ENCODE measurements around the gene TUBGCP2.

Gene TUBGCP2

GRCh38 chr10:133329491-133330202, 21.0 kb upstream of the TUBGCP2 start:
- H3K4me2 ChIP-seq (ENCODE audit: low read depth, low read length, poor library complexity, severe bottlenecking) = peak overlapping the region; percentile 41
- no peaks in the 10 kb centered on the region for H3K27me3 ChIP-seq (ENCODE audit: low read length)
- H3K79me2 ChIP-seq (ENCODE audit: insufficient read depth, low read length) = no peaks in the 10 kb centered on the region
- H3K9me3 ChIP-seq (ENCODE audit: insufficient read depth, low read length) = no peaks in the 10 kb centered on the region
- 0 out of 2 replicates have a peak, but pooled peaks cover 5% of the 10 kb centered on the region for H3F3A ChIP-seq (ENCODE audit: insufficient read depth)
- no peak for TF ChIP-seq EZH2phosphoT487 (conservative IDR thresholded peaks at IDR 0.05; ENCODE audit: low read length)
- peak; percentile 93 for TF ChIP-seq CTCF (IDR thresholded peaks at IDR 0.05; ENCODE audit: insufficient read depth, low read length, poor library complexity, severe bottlenecking)
- H3K9me2 ChIP-seq (replicated peaks; ENCODE audit: insufficient read depth, low read length) = no peaks in the 10 kb centered on the region
- H3K27ac ChIP-seq (ENCODE audit: low read depth, low read length) = no peak overlapping the region
- H3K36me3 ChIP-seq (ENCODE audit: low read length) = no peaks in the 10 kb centered on the region
- H3K9ac ChIP-seq (ENCODE audit: low read length) = no peak overlapping the region
- no peaks in the 10 kb centered on the region for H4K20me1 ChIP-seq (ENCODE audit: low read depth, low read length)
- no peak overlapping the region for H3K4me3 ChIP-seq (ENCODE audit: insufficient read depth, low read length, poor library complexity, severe bottlenecking)
- H2AFZ ChIP-seq (ENCODE audit: low read depth, low read length, severe bottlenecking) = no peak overlapping the region

GRCh38 chr10:133328358-133329343, 20.0 kb upstream of the TUBGCP2 start:
- no peak overlapping the region for H3K27ac ChIP-seq (ENCODE audit: low read depth, low read length)
- no peak overlapping the region for H2AFZ ChIP-seq (ENCODE audit: low read depth, low read length, severe bottlenecking)
- no peak overlapping the region for H3K4me3 ChIP-seq (ENCODE audit: insufficient read depth, low read length, poor library complexity, severe bottlenecking)
- H3K79me2 ChIP-seq (ENCODE audit: insufficient read depth, low read length) = no peaks in the 10 kb centered on the region
- 0 out of 2 replicates have a peak, but pooled peaks cover 5% of the 10 kb centered on the region for H3F3A ChIP-seq (ENCODE audit: insufficient read depth)
- H4K20me1 ChIP-seq (ENCODE audit: low read depth, low read length) = no peaks in the 10 kb centered on the region
- no peaks in the 10 kb centered on the region for H3K27me3 ChIP-seq (ENCODE audit: low read length)
- H3K9me2 ChIP-seq (replicated peaks; ENCODE audit: insufficient read depth, low read length) = no peaks in the 10 kb centered on the region
- no peaks in the 10 kb centered on the region for H3K36me3 ChIP-seq (ENCODE audit: low read length)
- TF ChIP-seq EZH2phosphoT487 (conservative IDR thresholded peaks at IDR 0.05; ENCODE audit: low read length) (no peak), CTCF (IDR thresholded peaks at IDR 0.05; ENCODE audit: insufficient read depth, low read length, poor library complexity, severe bottlenecking) (no peak)
- H3K9ac ChIP-seq (ENCODE audit: low read length) = no peak overlapping the region
- no peak overlapping the region for H3K4me2 ChIP-seq (ENCODE audit: low read depth, low read length, poor library complexity, severe bottlenecking)
- no peaks in the 10 kb centered on the region for H3K9me3 ChIP-seq (ENCODE audit: insufficient read depth, low read length)

- H4K20me1 ChIP-seq (ENCODE audit: low read depth, low read length) = no peaks in the 10 kb centered on the region
- H3K9me2 ChIP-seq (replicated peaks; ENCODE audit: insufficient read depth, low read length) = no peaks in the 10 kb centered on the region
- H3K9ac ChIP-seq (ENCODE audit: low read length) = no peak overlapping the region
- no peak for TF ChIP-seq EZH2phosphoT487 (conservative IDR thresholded peaks at IDR 0.05; ENCODE audit: low read length)
- H3K36me3 ChIP-seq (ENCODE audit: low read length) = no peaks in the 10 kb centered on the region
- 0 out of 2 replicates have a peak, but pooled peaks cover 5% of the 10 kb centered on the region for H3F3A ChIP-seq (ENCODE audit: insufficient read depth)
- H2AFZ ChIP-seq (ENCODE audit: low read depth, low read length, severe bottlenecking) = no peak overlapping the region
- no peaks in the 10 kb centered on the region for H3K27me3 ChIP-seq (ENCODE audit: low read length)
- H3K27ac ChIP-seq (ENCODE audit: low read depth, low read length) = no peak overlapping the region
- H3K79me2 ChIP-seq (ENCODE audit: insufficient read depth, low read length) = no peaks in the 10 kb centered on the region
- H3K9me3 ChIP-seq (ENCODE audit: insufficient read depth, low read length) = no peaks in the 10 kb centered on the region
- H3K4me3 ChIP-seq (ENCODE audit: insufficient read depth, low read length, poor library complexity, severe bottlenecking) = no peak overlapping the region
- no peak overlapping the region for H3K4me2 ChIP-seq (ENCODE audit: low read depth, low read length, poor library complexity, severe bottlenecking)
Observed at GRCh38 chr10:133327651-133328357, 19.1 kb upstream of the TUBGCP2 start.

Measured in SU-DHL-6 (cell line).